ENCODE data around the gene HEMGN. TPM values are rescaled to one million over a fixed set of nuclear protein-coding genes. Genes with fewer than 3 reads are reported as not detected.

The HEMGN gene
- total and polyA plus RNA-seq, 2 of the 8 experiments (the other 6 are each of a cell fraction or from before 2014, with no cell fraction given) = not detected

DNA sequence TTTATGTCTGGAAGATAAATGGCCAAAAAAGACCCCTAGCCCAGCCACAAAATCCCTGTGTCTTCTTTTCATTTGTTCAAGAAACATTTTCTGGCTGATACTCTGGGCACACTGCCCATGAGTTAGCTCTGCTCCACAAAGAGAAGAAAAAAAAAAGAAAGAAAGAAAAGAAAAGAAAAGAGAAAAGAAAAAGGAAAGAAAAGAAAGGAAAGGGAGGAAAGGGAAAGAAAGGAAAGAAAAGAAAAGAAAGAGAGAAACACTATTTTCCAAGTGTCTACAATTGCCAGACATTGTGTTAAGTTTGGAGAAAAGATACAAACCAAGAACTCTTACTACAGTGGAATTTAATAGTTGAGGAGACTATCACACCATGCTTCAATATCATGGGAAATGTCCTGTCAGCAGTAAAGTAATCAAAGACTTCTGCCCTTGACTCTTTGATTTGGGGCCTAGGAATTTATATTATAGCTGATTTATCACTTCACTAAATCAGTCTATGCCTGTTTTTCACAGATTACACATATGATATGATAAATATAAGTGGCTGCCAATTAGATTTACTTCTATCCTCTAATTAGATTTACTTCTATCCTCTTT, 18.7 kb downstream of the HEMGN start:
- no peaks in the 10 kb centered on the region for H3K79me2 ChIP-seq (ENCODE audit: control insufficient read depth in 1 of 2, insufficient read depth in 2 of 2, low read length in 2 of 2)
- FAIRE-seq = no peak
- H3K79me1 ChIP-seq (ENCODE audit: low read depth, low read length) = no peaks in the 10 kb centered on the region
- DNase-seq (ENCODE audit: low read depth in 1 of 2, low spot score in 2 of 2) = no peak
- no peaks in the 10 kb centered on the region for H3K36me3 ChIP-seq (ENCODE audit: control insufficient read depth in 2 of 4, insufficient read depth in 4 of 4, low read length in 3 of 4)
- peaks cover 0 to 2% of the 10 kb centered on the region in 2 experiments for H4K20me1 ChIP-seq (replicated peaks in 1 of 2; ENCODE audit: control insufficient read depth in 1 of 2, insufficient read depth in 2 of 2, low read length in 2 of 2)
- H2BK15ac ChIP-seq (ENCODE audit: low read length) = no peak overlapping the region
- CTCF ChIA-PET (ENCODE audit: partially characterized antibody) = interaction anchor here (1.8 kb wide), 1 partner anchor 18 kb away, joined by 5 read pairs; no protein-coding TSS in a partner anchor
- H2AFZ ChIP-seq (ENCODE audit: low read length) = no peak overlapping the region
- no peak overlapping the region for H2BK120ac ChIP-seq (replicated peaks; ENCODE audit: low read depth, low read length)
- H3K4ac ChIP-seq (replicated peaks; ENCODE audit: insufficient read length, low read depth, low read length) = no peak overlapping the region
- H3K23me2 ChIP-seq (ENCODE audit: low read depth, low read length) = peaks cover 8% of the 10 kb centered on the region
- no peak for TF ChIP-seq SIX5 (IDR thresholded peaks at IDR 0.05; ENCODE audit: low read depth, low read length)
- no peak for TF ChIP-seq NRF1 (IDR thresholded peaks at IDR 0.05; ENCODE audit: low read depth, low read length)
- no peak for TF ChIP-seq CHD2 (IDR thresholded peaks at IDR 0.05; ENCODE audit: low read length)
- no peak for TF ChIP-seq SUZ12 (IDR thresholded peaks at IDR 0.05; ENCODE audit: low read length)
- no peak overlapping the region for H3K4me2 ChIP-seq (ENCODE audit: insufficient read depth in 1 of 2, low read depth in 2 of 2, low read length in 2 of 2)
- H4K8ac ChIP-seq (ENCODE audit: extremely low read depth, insufficient read depth, low read length) = no peak overlapping the region
- no peak overlapping the region for H3K9ac ChIP-seq (replicated peaks in 1 of 4; ENCODE audit: extremely low read depth in 1 of 4, low read depth in 3 of 4, low read length in 3 of 4)
- no peaks in the 10 kb centered on the region for H3K9me3 ChIP-seq (ENCODE audit: insufficient read depth in 2 of 2, low read depth in 1 of 2, low read length in 1 of 2)
- H3K27me3 ChIP-seq (replicated peaks in 1 of 4; ENCODE audit: control insufficient read depth in 3 of 4, extremely low read depth in 1 of 4, insufficient read depth in 3 of 4, low read length in 3 of 4) = no peaks in the 10 kb centered on the region; a peak in 1 of 7 replicates
- no peak overlapping the region for H4K5ac ChIP-seq (ENCODE audit: insufficient read length, low read depth, low read length)
- H4K91ac ChIP-seq (replicated peaks; ENCODE audit: insufficient read length, low read length) = no peak overlapping the region
- H3K4me1 ChIP-seq (replicated peaks in 1 of 4; ENCODE audit: control insufficient read depth in 3 of 4, insufficient read depth in 4 of 4, low read length in 3 of 4) = no peaks in the 10 kb centered on the region; a peak in 1 of 7 replicates
- H3K14ac ChIP-seq (ENCODE audit: insufficient read length) = no peak overlapping the region
- H2BK5ac ChIP-seq (ENCODE audit: low read depth, low read length) = no peak overlapping the region
- H3K18ac ChIP-seq (ENCODE audit: extremely low read depth, low read length) = no peak overlapping the region
- H3K27ac ChIP-seq (ENCODE audit: low read depth, low read length) = no peak overlapping the region
- no peak overlapping the region for H2BK12ac ChIP-seq (ENCODE audit: low read depth, low read length)
- no peak overlapping the region for H3K4me3 ChIP-seq (ENCODE audit: extremely low read depth in 1 of 4, insufficient read depth in 2 of 4, low read depth in 3 of 4, low read length in 4 of 4)
- POLR2A ChIA-PET (ENCODE audit: partially characterized antibody) = no interaction called here
- no peak overlapping the region for H2BK20ac ChIP-seq (ENCODE audit: low read length)
- H2AK5ac ChIP-seq (ENCODE audit: low read depth, low read length) = no peak overlapping the region
- no peak overlapping the region for H3K56ac ChIP-seq (replicated peaks; ENCODE audit: insufficient read length, low read depth, low read length)
- H3K23ac ChIP-seq (ENCODE audit: insufficient read length) = no peak overlapping the region
